ENCODE results near the gene HSD17B14.

- TF ChIP-seq CTCF (IDR thresholded peaks at IDR 0.05; ENCODE audit: low read depth, low read length) (no peak), EZH2phosphoT487 (IDR thresholded peaks at IDR 0.05; ENCODE audit: low read depth) (no peak)
These were observed 2.3 kb downstream of the HSD17B14 start for GRCh38 chr19:48833977-48834376.

All from OCI-LY3 (cell line).